HEK293 (cell line): Measurements from ENCODE around the gene RACGAP1.

ENCODE experiments used
- GLI4 ChIP-seq: fragments of 450-650 bp; formaldehyde crosslinking; IDR thresholded peaks from 2 replicates; pipeline ENCODE4 v1.5.1; 2016; ENCODE audit warnings: missing biosample characterization, missing genetic modification characterization
- GLIS1 ChIP-seq: fragments of 450-650 bp; formaldehyde crosslinking; IDR thresholded peaks from 2 replicates; pipeline ENCODE4 v1.5.1; 2016; ENCODE audit warnings: missing biosample characterization, missing genetic modification characterization
- KLF8 ChIP-seq: fragments of 450-650 bp; formaldehyde crosslinking; IDR thresholded peaks from 2 replicates; pipeline ENCODE4 v1.5.1; 2016; ENCODE audit warnings: missing biosample characterization, missing genetic modification characterization
- MZF1 ChIP-seq: fragments of 450-650 bp; formaldehyde crosslinking; IDR thresholded peaks from 2 replicates; pipeline ENCODE4 v1.5.1; 2017; ENCODE audit warnings: missing biosample characterization, missing genetic modification characterization, borderline replicate concordance
- RBAK ChIP-seq: fragments of 450-650 bp; formaldehyde crosslinking; IDR thresholded peaks from 2 replicates; pipeline ENCODE4 v1.5.1; 2016; ENCODE audit warnings: missing biosample characterization, missing genetic modification characterization
- SP7 ChIP-seq: fragments of 450-650 bp; formaldehyde crosslinking; IDR thresholded peaks from 2 replicates; pipeline ENCODE4 v1.5.1; 2016; ENCODE audit warnings: missing biosample characterization, missing genetic modification characterization
- ZFP69B ChIP-seq: fragments of 450-650 bp; formaldehyde crosslinking; IDR thresholded peaks from 2 replicates; pipeline ENCODE4 v1.5.1; 2016; ENCODE audit warnings: missing biosample characterization, missing genetic modification characterization
- ZNF138 ChIP-seq: fragments of 450-650 bp; formaldehyde crosslinking; IDR thresholded peaks from 2 replicates; pipeline ENCODE4 v1.5.1; 2016; ENCODE audit warnings: missing biosample characterization, missing genetic modification characterization, borderline replicate concordance
- ZNF169 ChIP-seq: fragments of 450-650 bp; formaldehyde crosslinking; IDR thresholded peaks from 2 replicates; pipeline ENCODE4 v1.5.1; 2016; ENCODE audit warnings: missing biosample characterization, missing genetic modification characterization
- ZNF23 ChIP-seq: fragments of 450-650 bp; formaldehyde crosslinking; IDR thresholded peaks from 2 replicates; pipeline ENCODE4 v1.5.1; 2016; ENCODE audit warnings: missing biosample characterization, missing genetic modification characterization, borderline replicate concordance
- ZNF501 ChIP-seq: fragments of 450-650 bp; formaldehyde crosslinking; IDR thresholded peaks from 2 replicates; pipeline ENCODE4 v1.5.1; 2016; ENCODE audit warnings: missing biosample characterization, missing genetic modification characterization
- ZNF529 ChIP-seq: fragments of 450-650 bp; formaldehyde crosslinking; IDR thresholded peaks from 2 replicates; pipeline ENCODE4 v1.5.1; 2017; ENCODE audit warnings: missing genetic modification characterization, missing biosample characterization; ENCODE audit not compliant: insufficient replicate concordance
- ZNF585B ChIP-seq: fragments of 450-650 bp; formaldehyde crosslinking; IDR thresholded peaks from 2 replicates; pipeline ENCODE4 v1.5.1; 2016; ENCODE audit warnings: missing biosample characterization, missing genetic modification characterization
- ZNF621 ChIP-seq: fragments of 450-650 bp; formaldehyde crosslinking; IDR thresholded peaks from 2 replicates; pipeline ENCODE4 v1.5.1; 2017; ENCODE audit warnings: missing biosample characterization, missing genetic modification characterization
- ZNF623 ChIP-seq: fragments of 450-650 bp; formaldehyde crosslinking; IDR thresholded peaks from 2 replicates; pipeline ENCODE4 v1.5.1; 2016; ENCODE audit warnings: missing biosample characterization, missing genetic modification characterization
- ZNF670 ChIP-seq: fragments of 450-650 bp; formaldehyde crosslinking; IDR thresholded peaks from 2 replicates; pipeline ENCODE4 v1.5.1; 2016; ENCODE audit warnings: missing biosample characterization, missing genetic modification characterization, low read depth
- TF ChIP-seq, protein P1 (sequence below): fragments of 450-650 bp; formaldehyde crosslinking; IDR thresholded peaks from 2 replicates; pipeline ENCODE4 v1.5.1; 2017; ENCODE audit warnings: missing biosample characterization, missing genetic modification characterization
- TF ChIP-seq, protein P2 (sequence below): fragments of 450-650 bp; formaldehyde crosslinking; IDR thresholded peaks from 2 replicates; pipeline ENCODE4 v1.5.1; 2016; ENCODE audit warnings: missing biosample characterization, missing genetic modification characterization
- TF ChIP-seq, protein P3 (sequence below): fragments of 450-650 bp; formaldehyde crosslinking; IDR thresholded peaks from 2 replicates; pipeline ENCODE4 v1.5.1; 2016; ENCODE audit warnings: missing biosample characterization, missing genetic modification characterization
- TF ChIP-seq, protein P4 (sequence below): fragments of 450-650 bp; formaldehyde crosslinking; IDR thresholded peaks from 2 replicates; pipeline ENCODE4 v1.5.1; 2017; ENCODE audit warnings: missing biosample characterization, missing genetic modification characterization
- TF ChIP-seq, protein P5 (sequence below): fragments of 450-650 bp; formaldehyde crosslinking; IDR thresholded peaks from 2 replicates; pipeline ENCODE4 v1.5.1; 2016; ENCODE audit warnings: missing biosample characterization, missing genetic modification characterization
- TF ChIP-seq, protein P6 (sequence below): fragments of 450-650 bp; formaldehyde crosslinking; IDR thresholded peaks from 2 replicates; pipeline ENCODE4 v1.5.1; 2017; ENCODE audit warnings: missing biosample characterization, missing genetic modification characterization
- TF ChIP-seq, protein P7 (sequence below): fragments of 450-650 bp; formaldehyde crosslinking; IDR thresholded peaks from 2 replicates; pipeline ENCODE4 v1.5.1; 2016; ENCODE audit warnings: missing biosample characterization, missing genetic modification characterization

RACGAP1 gene

DNA sequence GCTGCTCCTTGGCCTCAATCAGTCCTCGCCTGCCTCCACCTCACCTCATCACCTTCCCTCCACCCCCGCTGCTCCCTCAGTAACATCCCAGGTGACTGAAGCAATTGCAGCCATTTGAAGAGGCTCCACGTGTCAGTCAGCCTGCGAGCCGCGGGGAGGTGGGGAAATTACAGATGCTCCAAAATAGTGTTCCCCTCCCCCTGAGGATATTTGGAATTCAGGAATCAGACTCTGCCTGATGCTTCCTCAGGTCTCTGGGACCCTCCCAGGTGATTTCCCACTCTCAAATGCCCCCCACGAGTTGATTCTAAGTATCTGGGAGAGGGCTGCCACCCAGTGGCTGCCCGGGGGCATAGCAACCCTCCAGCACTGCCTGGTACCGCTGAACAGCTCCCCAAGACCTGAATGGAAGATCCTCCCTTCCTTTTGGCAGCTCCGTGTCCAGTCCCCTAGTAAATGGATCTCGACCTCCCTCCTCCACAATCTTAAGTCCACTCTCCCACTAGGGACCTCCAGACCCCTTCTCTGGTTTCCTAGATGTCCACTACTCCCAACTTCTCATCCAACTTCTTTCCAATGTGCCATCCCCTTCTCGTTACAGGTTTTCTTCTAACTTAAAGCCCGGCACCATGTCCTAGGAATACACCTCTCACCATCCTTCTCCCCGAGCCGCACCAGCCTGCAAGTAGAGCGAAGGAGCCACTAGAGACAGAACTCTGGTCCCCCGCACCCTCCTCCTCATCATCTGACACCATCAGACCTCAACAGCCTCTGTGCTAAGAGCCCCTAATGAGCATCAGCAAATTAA lies 30.7 kb upstream of the RACGAP1 start (continued):
- TF ChIP-seq, protein P1, sequence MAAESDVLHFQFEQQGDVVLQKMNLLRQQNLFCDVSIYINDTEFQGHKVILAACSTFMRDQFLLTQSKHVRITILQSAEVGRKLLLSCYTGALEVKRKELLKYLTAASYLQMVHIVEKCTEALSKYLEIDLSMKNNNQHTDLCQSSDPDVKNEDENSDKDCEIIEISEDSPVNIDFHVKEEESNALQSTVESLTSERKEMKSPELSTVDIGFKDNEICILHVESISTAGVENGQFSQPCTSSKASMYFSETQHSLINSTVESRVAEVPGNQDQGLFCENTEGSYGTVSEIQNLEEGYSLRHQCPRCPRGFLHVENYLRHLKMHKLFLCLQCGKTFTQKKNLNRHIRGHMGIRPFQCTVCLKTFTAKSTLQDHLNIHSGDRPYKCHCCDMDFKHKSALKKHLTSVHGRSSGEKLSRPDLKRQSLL (tag by site-specific recombination), result no peak
- TF ChIP-seq GLIS1 (tag by site-specific recombination) (peak; percentile 92), ZNF621 (tag by site-specific recombination) (no peak), ZNF169 (tag by site-specific recombination) (no peak), GLI4 (tag by site-specific recombination) (no peak), MZF1 (no peak), RBAK (tag by site-specific recombination) (no peak), ZNF585B (tag by site-specific recombination) (no peak), SP7 (tag by site-specific recombination) (peak; percentile 34), ZNF623 (tag by site-specific recombination) (no peak), ZNF501 (peak; percentile 63; the same call in 1 of the 2 replicates), ZFP69B (no peak), ZNF138 (tag by site-specific recombination) (no peak), ZNF670 (tag by site-specific recombination) (no peak), ZNF529 (tag by site-specific recombination) (no peak), KLF8 (tag by site-specific recombination) (peak; percentile 38; the same call in 1 of the 2 replicates), ZNF23 (tag by site-specific recombination) (no peak)
- TF ChIP-seq, protein P2, sequence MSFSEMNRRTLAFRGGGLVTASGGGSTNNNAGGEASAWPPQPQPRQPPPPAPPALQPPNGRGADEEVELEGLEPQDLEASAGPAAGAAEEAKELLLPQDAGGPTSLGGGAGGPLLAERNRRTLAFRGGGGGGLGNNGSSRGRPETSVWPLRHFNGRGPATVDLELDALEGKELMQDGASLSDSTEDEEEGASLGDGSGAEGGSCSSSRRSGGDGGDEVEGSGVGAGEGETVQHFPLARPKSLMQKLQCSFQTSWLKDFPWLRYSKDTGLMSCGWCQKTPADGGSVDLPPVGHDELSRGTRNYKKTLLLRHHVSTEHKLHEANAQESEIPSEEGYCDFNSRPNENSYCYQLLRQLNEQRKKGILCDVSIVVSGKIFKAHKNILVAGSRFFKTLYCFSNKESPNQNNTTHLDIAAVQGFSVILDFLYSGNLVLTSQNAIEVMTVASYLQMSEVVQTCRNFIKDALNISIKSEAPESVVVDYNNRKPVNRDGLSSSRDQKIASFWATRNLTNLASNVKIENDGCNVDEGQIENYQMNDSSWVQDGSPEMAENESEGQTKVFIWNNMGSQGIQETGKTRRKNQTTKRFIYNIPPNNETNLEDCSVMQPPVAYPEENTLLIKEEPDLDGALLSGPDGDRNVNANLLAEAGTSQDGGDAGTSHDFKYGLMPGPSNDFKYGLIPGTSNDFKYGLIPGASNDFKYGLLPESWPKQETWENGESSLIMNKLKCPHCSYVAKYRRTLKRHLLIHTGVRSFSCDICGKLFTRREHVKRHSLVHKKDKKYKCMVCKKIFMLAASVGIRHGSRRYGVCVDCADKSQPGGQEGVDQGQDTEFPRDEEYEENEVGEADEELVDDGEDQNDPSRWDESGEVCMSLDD (tag by site-specific recombination), result peak; percentile 87
- TF ChIP-seq, protein P3, sequence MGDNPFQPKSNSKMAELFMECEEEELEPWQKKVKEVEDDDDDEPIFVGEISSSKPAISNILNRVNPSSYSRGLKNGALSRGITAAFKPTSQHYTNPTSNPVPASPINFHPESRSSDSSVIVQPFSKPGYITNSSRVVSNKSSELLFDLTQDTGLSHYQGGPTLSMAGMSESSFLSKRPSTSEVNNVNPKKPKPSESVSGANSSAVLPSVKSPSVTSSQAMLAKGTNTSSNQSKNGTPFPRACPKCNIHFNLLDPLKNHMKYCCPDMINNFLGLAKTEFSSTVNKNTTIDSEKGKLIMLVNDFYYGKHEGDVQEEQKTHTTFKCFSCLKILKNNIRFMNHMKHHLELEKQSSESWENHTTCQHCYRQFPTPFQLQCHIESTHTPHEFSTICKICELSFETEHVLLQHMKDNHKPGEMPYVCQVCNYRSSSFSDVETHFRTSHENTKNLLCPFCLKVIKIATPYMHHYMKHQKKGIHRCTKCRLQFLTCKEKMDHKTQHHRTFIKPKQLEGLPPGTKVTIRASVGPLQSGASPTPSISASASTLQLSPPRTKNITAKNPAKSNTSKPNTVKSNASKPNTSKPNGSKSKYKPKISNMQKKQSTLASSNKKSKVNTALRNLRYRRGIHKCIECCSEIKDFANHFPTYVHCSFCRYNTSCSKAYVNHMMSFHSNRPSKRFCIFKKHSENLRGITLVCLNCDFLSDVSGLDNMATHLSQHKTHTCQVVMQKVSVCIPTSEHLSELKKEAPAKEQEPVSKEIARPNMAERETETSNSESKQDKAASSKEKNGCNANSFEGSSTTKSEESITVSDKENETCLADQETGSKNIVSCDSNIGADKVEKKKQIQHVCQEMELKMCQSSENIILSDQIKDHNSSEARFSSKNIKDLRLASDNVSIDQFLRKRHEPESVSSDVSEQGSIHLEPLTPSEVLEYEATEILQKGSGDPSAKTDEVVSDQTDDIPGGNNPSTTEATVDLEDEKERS, result no peak
- TF ChIP-seq, protein P4, sequence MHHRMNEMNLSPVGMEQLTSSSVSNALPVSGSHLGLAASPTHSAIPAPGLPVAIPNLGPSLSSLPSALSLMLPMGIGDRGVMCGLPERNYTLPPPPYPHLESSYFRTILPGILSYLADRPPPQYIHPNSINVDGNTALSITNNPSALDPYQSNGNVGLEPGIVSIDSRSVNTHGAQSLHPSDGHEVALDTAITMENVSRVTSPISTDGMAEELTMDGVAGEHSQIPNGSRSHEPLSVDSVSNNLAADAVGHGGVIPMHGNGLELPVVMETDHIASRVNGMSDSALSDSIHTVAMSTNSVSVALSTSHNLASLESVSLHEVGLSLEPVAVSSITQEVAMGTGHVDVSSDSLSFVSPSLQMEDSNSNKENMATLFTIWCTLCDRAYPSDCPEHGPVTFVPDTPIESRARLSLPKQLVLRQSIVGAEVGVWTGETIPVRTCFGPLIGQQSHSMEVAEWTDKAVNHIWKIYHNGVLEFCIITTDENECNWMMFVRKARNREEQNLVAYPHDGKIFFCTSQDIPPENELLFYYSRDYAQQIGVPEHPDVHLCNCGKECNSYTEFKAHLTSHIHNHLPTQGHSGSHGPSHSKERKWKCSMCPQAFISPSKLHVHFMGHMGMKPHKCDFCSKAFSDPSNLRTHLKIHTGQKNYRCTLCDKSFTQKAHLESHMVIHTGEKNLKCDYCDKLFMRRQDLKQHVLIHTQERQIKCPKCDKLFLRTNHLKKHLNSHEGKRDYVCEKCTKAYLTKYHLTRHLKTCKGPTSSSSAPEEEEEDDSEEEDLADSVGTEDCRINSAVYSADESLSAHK, result no peak
- TF ChIP-seq, protein P5, sequence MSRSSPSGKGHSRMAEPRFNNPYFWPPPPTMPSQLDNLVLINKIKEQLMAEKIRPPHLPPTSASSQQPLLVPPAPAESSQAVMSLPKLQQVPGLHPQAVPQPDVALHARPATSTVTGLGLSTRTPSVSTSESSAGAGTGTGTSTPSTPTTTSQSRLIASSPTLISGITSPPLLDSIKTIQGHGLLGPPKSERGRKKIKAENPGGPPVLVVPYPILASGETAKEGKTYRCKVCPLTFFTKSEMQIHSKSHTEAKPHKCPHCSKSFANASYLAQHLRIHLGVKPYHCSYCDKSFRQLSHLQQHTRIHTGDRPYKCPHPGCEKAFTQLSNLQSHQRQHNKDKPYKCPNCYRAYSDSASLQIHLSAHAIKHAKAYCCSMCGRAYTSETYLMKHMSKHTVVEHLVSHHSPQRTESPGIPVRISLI (tag by site-specific recombination), result no peak
- TF ChIP-seq, protein P6, sequence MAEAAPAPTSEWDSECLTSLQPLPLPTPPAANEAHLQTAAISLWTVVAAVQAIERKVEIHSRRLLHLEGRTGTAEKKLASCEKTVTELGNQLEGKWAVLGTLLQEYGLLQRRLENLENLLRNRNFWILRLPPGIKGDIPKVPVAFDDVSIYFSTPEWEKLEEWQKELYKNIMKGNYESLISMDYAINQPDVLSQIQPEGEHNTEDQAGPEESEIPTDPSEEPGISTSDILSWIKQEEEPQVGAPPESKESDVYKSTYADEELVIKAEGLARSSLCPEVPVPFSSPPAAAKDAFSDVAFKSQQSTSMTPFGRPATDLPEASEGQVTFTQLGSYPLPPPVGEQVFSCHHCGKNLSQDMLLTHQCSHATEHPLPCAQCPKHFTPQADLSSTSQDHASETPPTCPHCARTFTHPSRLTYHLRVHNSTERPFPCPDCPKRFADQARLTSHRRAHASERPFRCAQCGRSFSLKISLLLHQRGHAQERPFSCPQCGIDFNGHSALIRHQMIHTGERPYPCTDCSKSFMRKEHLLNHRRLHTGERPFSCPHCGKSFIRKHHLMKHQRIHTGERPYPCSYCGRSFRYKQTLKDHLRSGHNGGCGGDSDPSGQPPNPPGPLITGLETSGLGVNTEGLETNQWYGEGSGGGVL (tag by site-specific recombination), result no peak
- TF ChIP-seq, protein P7, sequence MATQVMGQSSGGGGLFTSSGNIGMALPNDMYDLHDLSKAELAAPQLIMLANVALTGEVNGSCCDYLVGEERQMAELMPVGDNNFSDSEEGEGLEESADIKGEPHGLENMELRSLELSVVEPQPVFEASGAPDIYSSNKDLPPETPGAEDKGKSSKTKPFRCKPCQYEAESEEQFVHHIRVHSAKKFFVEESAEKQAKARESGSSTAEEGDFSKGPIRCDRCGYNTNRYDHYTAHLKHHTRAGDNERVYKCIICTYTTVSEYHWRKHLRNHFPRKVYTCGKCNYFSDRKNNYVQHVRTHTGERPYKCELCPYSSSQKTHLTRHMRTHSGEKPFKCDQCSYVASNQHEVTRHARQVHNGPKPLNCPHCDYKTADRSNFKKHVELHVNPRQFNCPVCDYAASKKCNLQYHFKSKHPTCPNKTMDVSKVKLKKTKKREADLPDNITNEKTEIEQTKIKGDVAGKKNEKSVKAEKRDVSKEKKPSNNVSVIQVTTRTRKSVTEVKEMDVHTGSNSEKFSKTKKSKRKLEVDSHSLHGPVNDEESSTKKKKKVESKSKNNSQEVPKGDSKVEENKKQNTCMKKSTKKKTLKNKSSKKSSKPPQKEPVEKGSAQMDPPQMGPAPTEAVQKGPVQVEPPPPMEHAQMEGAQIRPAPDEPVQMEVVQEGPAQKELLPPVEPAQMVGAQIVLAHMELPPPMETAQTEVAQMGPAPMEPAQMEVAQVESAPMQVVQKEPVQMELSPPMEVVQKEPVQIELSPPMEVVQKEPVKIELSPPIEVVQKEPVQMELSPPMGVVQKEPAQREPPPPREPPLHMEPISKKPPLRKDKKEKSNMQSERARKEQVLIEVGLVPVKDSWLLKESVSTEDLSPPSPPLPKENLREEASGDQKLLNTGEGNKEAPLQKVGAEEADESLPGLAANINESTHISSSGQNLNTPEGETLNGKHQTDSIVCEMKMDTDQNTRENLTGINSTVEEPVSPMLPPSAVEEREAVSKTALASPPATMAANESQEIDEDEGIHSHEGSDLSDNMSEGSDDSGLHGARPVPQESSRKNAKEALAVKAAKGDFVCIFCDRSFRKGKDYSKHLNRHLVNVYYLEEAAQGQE (tag by site-specific recombination), result peak; percentile 92
